GM21447 (cell line): ENCODE measurements around the gene LRFN2.

Experiments used
- ATAC-seq: cut with Tn5 transposase; IDR thresholded peaks from one replicate; pipeline ENCODE4 v1.9.1; 2021; ENCODE audit not compliant: unreplicated experiment

Gene LRFN2

GRCh38 chr6:40386200-40386599 is 201.0 kb downstream of the LRFN2 start:
- no peak for ATAC-seq

- no peak for ATAC-seq
These were observed 203.6 kb downstream of the LRFN2 start for GRCh38 chr6:40383348-40384115.

- no peak for ATAC-seq
These were observed 206.9 kb downstream of the LRFN2 start for GRCh38 chr6:40380271-40380670.

GRCh38 chr6:40379811-40380210 is 207.4 kb downstream of the LRFN2 start:
- no peak for ATAC-seq

- ATAC-seq = no peak
These were observed 208.5 kb downstream of the LRFN2 start for GRCh38 chr6:40378725-40379074.

DNA sequence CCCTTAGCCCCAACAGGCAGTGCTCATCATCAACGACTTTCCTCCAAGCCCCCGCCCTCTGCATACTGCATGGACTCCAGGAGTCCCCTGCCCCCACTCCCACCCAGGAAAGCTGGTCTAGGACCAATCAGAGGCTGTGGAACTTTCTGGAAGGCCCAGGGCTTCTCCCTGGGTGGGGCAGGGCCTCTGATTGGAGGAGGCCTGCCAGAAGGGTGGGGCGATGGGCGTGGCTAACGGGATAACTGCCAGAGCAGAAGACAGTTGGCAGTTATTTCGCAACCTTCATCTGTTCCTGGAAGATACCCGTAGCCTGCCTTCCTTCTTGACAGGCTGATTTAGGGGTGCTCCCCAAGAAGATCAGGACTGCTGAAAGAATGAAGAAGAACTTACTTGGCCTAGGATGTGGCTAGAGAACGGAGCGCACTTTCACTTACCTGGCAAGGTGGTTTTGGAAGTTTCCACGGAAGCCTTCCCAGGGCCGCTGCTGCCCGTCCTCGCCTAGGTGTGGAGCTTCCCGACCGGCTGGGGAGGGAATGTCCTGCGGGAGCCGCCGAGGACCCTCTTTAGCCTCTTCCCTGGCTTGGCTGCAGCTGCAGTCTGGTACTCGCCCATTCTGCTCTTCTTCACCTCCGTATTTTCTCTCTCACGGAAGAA is 209.0 kb downstream of the LRFN2 start:
- ATAC-seq = no peak

GRCh38 chr6:40377173-40377806 is 209.9 kb downstream of the LRFN2 start:
- ATAC-seq = no peak

GRCh38 chr6:40376113-40376650 is 211.0 kb downstream of the LRFN2 start:
- ATAC-seq = no peak

- ATAC-seq = no peak
These were observed 213.9 kb downstream of the LRFN2 start for GRCh38 chr6:40373267-40373666.

DNA sequence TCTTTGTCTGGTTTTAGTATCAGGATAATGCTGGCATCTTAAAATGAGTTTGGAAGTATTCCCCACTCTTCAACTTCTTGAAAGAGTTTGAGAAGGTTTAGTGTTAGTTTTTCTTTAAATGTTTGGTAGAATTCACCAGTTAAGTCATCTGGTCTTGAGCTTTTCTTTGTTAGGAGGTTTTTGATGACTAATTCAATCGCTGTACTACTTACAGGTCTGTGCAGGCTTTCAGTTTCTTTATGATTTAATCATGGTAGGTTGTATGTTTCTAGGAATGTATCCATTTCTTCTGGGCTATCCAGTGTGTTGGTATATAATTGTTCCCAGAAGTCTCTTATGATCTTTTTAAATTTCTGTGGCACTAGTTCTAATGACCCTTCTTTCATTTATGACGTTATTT is 215.5 kb downstream of the LRFN2 start:
- ATAC-seq = no peak

DNA sequence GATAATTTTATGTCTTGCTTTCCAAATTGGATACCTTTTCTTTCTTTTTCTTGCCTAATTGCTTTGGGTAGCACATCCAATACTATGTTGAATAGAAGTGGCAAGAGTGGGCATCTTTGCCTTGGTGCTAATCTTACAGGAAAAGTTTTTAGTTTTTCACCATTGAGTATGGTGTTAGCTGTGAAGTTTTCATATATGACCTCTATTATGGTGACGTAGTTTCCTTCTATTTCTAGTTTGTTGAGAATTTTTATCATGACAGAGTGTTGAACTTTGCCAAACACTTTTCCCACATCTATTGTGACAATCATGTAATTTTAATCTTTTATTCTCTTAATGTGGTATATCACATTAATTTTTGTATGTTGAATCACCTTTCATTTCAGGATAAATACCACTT is 216.1 kb downstream of the LRFN2 start:
- no peak for ATAC-seq

DNA sequence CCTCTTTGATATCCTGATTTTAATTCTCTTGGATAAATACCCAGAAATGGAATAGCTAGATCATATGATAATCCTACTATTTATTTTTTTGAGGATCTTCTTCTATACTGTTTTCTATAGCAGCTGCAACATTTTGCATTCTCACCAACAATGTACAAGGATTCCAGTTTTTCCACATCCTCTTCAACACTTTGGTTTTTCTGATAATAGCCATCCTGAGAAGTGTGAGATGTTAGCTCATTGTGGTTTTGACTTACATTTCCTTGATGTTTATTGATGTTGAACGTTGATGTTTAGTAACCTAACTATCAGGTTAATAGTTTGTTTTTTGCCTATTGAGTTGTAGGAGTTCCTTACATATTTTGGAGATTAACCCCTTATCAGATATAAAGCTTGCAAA is 217.3 kb downstream of the LRFN2 start:
- ATAC-seq = no peak

GRCh38 chr6:40369042-40369441 is 218.1 kb downstream of the LRFN2 start:
- ATAC-seq = no peak

DNA sequence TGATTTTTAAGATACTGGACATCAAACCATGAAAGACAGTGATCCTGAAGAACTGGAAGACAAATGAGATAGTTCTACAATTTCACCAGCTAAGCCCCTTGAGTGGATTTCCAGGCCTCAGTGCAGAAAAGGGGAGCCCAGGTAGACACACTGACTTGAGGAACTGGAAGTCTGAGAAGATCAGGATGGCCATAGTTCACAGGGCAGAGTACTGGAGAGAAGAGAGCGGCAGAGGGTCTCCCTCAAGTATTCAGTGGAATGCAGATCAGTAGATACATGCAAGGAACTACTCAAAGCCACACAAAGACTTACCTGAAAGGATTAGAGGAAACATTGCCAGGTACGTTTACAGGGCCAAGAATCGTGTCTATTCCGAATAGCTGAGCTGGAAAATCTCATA is 224.3 kb downstream of the LRFN2 start:
- ATAC-seq = no peak

GRCh38 chr6:40359808-40360207 is 227.4 kb downstream of the LRFN2 start:
- no peak for ATAC-seq

DNA sequence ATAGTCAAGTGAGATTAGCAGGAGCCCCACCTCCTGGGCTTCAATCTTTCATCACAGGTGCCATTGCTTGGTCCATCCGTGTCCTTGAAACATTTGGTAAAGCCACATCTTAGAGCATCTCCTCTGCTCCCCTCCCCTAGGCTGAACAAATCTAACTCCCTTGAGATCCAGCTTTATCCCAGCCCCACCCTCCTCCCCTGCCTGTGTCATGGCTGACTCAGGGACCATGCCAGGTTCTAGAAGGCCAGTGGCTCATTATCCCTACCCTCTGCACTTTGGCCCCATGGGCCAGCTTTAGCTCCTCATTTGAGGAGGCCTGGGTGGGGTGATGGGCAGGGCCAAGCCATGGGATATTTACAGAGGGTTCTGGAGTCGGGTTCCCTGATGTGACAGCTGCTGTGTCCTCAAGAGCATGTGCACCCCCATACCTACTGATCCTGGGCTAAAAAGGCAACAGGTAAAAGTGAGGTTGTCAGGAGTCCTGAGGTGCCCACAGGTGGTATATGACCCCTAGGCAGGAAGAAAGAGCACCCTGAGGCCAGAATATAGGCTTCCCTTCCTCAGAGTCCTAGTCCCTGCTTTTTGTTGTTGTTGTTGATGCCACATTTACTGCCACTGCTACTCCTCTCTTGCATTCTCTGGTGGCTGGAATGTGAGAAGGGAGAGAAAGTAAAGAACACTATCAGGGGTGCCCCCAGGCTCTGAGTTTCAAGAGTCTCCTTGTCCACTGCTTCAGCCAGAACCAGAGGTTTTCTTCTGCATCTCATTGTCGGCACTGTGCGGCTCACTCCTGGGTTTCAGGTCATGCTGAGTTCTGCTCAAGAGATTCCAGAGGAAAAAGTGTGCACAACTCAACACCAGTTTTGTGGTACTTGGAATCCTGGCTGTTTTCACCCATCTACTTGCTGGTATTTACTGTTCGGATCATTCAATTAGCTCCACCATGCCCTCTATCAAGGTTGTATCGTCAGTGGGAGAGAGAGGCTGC is 228.4 kb downstream of the LRFN2 start:
- no peak for ATAC-seq

- ATAC-seq = no peak
These were observed 230.8 kb downstream of the LRFN2 start for GRCh38 chr6:40356242-40356910.

- no peak for ATAC-seq
These were observed 231.6 kb downstream of the LRFN2 start for GRCh38 chr6:40355532-40355931.

DNA sequence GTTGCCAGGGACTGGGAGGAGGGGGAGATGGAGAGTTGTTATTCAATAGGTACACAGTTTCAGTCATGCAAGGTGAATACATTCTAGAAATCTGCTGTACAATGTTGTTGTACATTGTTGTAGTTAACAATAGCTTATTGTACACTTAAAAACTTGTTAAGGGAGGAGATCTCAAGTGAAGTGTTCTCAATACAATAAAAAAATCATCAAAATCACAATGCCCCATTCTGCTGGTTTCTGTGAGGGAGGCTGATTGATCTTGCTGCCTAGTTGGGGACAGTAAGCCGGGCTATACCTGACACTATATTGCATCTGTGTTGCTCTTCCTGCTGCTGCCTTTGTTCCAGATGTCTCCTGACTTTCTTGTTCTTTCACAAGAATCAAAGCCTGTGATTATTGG is 232.1 kb downstream of the LRFN2 start:
- no peak for ATAC-seq

DNA sequence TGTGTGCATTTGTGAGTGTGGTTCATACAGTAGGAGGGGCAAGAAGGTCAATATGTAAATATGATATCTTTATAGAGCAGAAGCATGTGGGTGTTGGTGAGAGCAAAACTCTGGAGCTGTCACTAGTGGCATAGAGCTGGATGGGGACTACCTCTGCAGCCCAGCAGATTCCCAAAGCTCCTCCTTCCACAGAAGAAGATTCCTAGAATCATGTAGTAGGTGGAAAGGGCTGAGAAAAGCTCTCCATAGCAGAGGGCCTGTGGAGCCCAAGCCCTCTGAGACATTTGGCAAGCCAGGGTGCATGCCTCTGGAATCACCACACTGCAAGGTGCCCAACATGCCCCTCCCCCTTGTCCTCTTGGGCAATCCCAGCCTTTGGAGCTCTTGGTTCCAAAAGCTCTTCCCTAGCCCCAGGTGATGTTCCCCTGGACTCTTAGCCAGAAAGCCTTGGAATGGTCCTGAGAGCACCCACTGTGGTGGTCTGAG is 233.2 kb downstream of the LRFN2 start:
- no peak for ATAC-seq
